HCT116 (cell line): ENCODE measurements around the gene CSNK1G2. TPM values are rescaled to one million over a fixed set of nuclear protein-coding genes. Genes with fewer than 3 reads are reported as not detected.
A peak's percentile ranks its signal among the peaks of the same experiment; 100 is the strongest.

ENCODE experiments used
- ATAC-seq: fragments of 200-7000 bp; cut with Tn5 transposase; 2 replicates; pipeline ENCODE4 v1.9.1; 2020; ENCODE audit warnings: mild to moderate bottlenecking, moderate library complexity
- BruUV-seq: library from RNA; stranded (reverse); fragments of 400-500 nt; replicated peaks from 2 replicates; lab custom pipeline; 2021; lab: Mats Ljungman, UMichigan
- CTCF ChIA-PET: fragments of 300-600 bp; sonication (Branson Sonifier 250); formaldehyde crosslinking; loops from one replicate; lab custom pipeline; 2021; ENCODE audit warnings: antibody characterized with exemption; lab: Charles Lee
- POLR2A ChIA-PET: fragments of 300-600, 350-600 bp; sonication (Branson Sonifier 250); formaldehyde crosslinking; loops from one replicate; lab custom pipeline; 2021; ENCODE audit warnings: antibody characterized with exemption; lab: Charles Lee
- RAD21 ChIA-PET, 2 experiments: fragments of 300-600 bp; sonication (Branson Sonifier 250); formaldehyde crosslinking; loops; one replicate each; lab custom pipeline; 2023; ENCODE audit warnings: low total read pairs in 2 of 2; ENCODE audit not compliant: uncharacterized antibody in 2 of 2, unreplicated experiment in 2 of 2, low non-redundant PET in 1 of 2; lab: Charles Lee
- DNase-seq: peaks from one replicate; pipeline ENCODE4 v3.0.0-alpha.2; 2010; ENCODE audit warnings: low read depth, low spot score
- H2AFZ ChIP-seq: fragments of 200-600 bp; shearing (Covaris generic), sonication (generic); 2 replicates; pipeline ENCODE4 v1.6.1; 2017; ENCODE audit warnings: low read depth, mixed run types, mixed read lengths, antibody characterized with exemption, low read length; ENCODE audit not compliant: poor library complexity, severe bottlenecking
- H3K27ac ChIP-seq: 2 replicates; pipeline ENCODE4 v1.5.1; 2012; ENCODE audit warnings: low read depth, low read length
- H3K27me3 ChIP-seq: fragments of 200-600 bp; sonication (generic); 2 replicates; pipeline ENCODE4 v1.6.1; 2016; ENCODE audit warnings: mixed run types, low read length, mixed read lengths; ENCODE audit not compliant: insufficient read depth
- H3K36me3 ChIP-seq, 2 experiments: fragments of 200-500 bp in 1 of 2; fragments of 200-600 bp in 1 of 2; sonication (Bioruptor generic) in 1 of 2; sonication (generic) in 1 of 2; 2 replicates each; pipeline versions ENCODE4 v1.5.1 to v1.6.1; 2014 to 2016; ENCODE audit warnings: low read length in 2 of 2, inconsistent platforms in 1 of 2, mixed read lengths in 1 of 2, mixed run types in 1 of 2; ENCODE audit not compliant: insufficient read depth in 2 of 2, control insufficient read depth in 1 of 2
- H3K4me1 ChIP-seq, 2 experiments: fragments of 200-600 bp in 1 of 2; sonication (generic) in 1 of 2; 2 replicates each; pipeline versions ENCODE4 v1.5.1 to v1.6.1; 2012 to 2017; ENCODE audit warnings: low read length in 2 of 2, inconsistent platforms in 1 of 2, mild to moderate bottlenecking in 1 of 2, mixed read lengths in 1 of 2, mixed run types in 1 of 2, moderate library complexity in 1 of 2; ENCODE audit not compliant: insufficient read depth in 2 of 2, control insufficient read depth in 1 of 2
- H3K4me2 ChIP-seq: fragments of 200-600 bp; sonication (generic); 2 replicates; pipeline ENCODE4 v1.6.1; 2017; ENCODE audit warnings: mixed run types, low read length, mixed read lengths
- H3K4me3 ChIP-seq, 2 experiments: fragments of 200-600 bp in 1 of 2; sonication (generic) in 1 of 2; replicated peaks in 1 of 2; 2 replicates each; pipeline ENCODE4 v1.5.1; 2011 to 2016; ENCODE audit warnings: low read length in 2 of 2, control low read depth in 1 of 2, low read depth in 1 of 2, mild to moderate bottlenecking in 1 of 2, mixed read lengths in 1 of 2, mixed run types in 1 of 2
- H3K79me2 ChIP-seq: fragments of 200-600 bp; sonication (generic); 2 replicates; pipeline ENCODE4 v1.6.1; 2017; ENCODE audit warnings: mild to moderate bottlenecking, mixed run types, low read length, moderate library complexity, mixed read lengths; ENCODE audit not compliant: insufficient read depth
- H3K9ac ChIP-seq: fragments of 200-600 bp; sonication (generic); 2 replicates; pipeline ENCODE4 v1.6.1; 2016; ENCODE audit warnings: low read length, mixed read lengths
- H3K9me2 ChIP-seq: fragments of 200-600 bp; sonication (generic), shearing (Covaris generic); 2 replicates; pipeline ENCODE4 v1.6.1; 2017; ENCODE audit warnings: mixed run types, mild to moderate bottlenecking, moderate library complexity; ENCODE audit not compliant: insufficient read depth
- H3K9me3 ChIP-seq, 2 experiments: fragments of 200-500 bp in 1 of 2; fragments of 200-600 bp in 1 of 2; sonication (Bioruptor generic) in 1 of 2; sonication (generic) in 1 of 2; 2 replicates each; pipeline ENCODE4 v1.6.1; 2014 to 2017; ENCODE audit warnings: low read length in 2 of 2, mixed read lengths in 2 of 2, inconsistent platforms in 1 of 2, low read depth in 1 of 2, mild to moderate bottlenecking in 1 of 2, mixed run types in 1 of 2, moderate library complexity in 1 of 2; ENCODE audit not compliant: control insufficient read depth in 1 of 2, insufficient read depth in 1 of 2
- H4K20me1 ChIP-seq: fragments of 200-600 bp; sonication (generic), shearing (Covaris generic); 2 replicates; pipeline ENCODE4 v1.6.1; 2017; ENCODE audit warnings: mixed run types, mild to moderate bottlenecking, moderate library complexity; ENCODE audit not compliant: insufficient read depth
- CBX3 ChIP-seq: IDR thresholded peaks from 2 replicates; pipeline ENCODE4 v1.6.1; 2012; ENCODE audit warnings: low read depth
- CTCF ChIP-seq, 3 experiments: fragments of 200-600 bp in 1 of 3; sonication (generic) in 1 of 3; IDR thresholded peaks in 2 of 3; conservative IDR thresholded peaks in 1 of 3; 2 replicates each; pipeline ENCODE4 v1.5.1; 2012 to 2017; ENCODE audit warnings: low read depth in 2 of 3, low read length in 2 of 3, antibody characterized with exemption in 1 of 3, borderline replicate concordance in 1 of 3, control low read depth in 1 of 3, mild to moderate bottlenecking in 1 of 3, mixed read lengths in 1 of 3, mixed run types in 1 of 3, moderate library complexity in 1 of 3; ENCODE audit not compliant: insufficient read depth in 1 of 3
- EZH2 ChIP-seq: fragments of 200-600 bp; sonication (generic); IDR thresholded peaks from 2 replicates; pipeline ENCODE4 v1.6.1; 2017; ENCODE audit warnings: antibody characterized with exemption, mixed run types
- FOSL1 ChIP-seq: IDR thresholded peaks from 2 replicates; pipeline ENCODE4 v1.6.1; 2012; ENCODE audit warnings: low read depth
- JUND ChIP-seq: IDR thresholded peaks from 2 replicates; pipeline ENCODE4 v1.6.1; 2012
- MAX ChIP-seq: IDR thresholded peaks from 2 replicates; pipeline ENCODE4 v1.6.1; 2012
- SP1 ChIP-seq: IDR thresholded peaks from 2 replicates; pipeline ENCODE4 v1.6.1; 2012; ENCODE audit warnings: low read depth
- SRF ChIP-seq: IDR thresholded peaks from 2 replicates; pipeline ENCODE4 v1.6.1; 2012; ENCODE audit warnings: low read depth
- TCF7L2 ChIP-seq: IDR thresholded peaks from 2 replicates; pipeline ENCODE4 v1.7.0; 2011; ENCODE audit warnings: borderline replicate concordance, inconsistent platforms; ENCODE audit not compliant: insufficient read depth, insufficient read length; ENCODE audit errors: extremely low read depth
- ZNF274 ChIP-seq: fragments of 200-500 bp; sonication (Bioruptor generic); IDR thresholded peaks from 2 replicates; pipeline ENCODE4 v1.6.1; 2014; ENCODE audit warnings: mild to moderate bottlenecking, low read depth, low read length, inconsistent platforms
- intact Hi-C: fragments of 100-400 bp; cut with micrococcal nuclease; formaldehyde crosslinking; loops from 2 replicates; pipeline ENCODE4 v1.10.0; 2022
- total RNA-seq: library from RNA; stranded (reverse); gene quantifications from one replicate; pipeline ENCODE4 v1.2.1, GENCODE V29; 2021; ENCODE audit not compliant: unreplicated experiment
- TF ChIP-seq, protein P1 (sequence below): IDR thresholded peaks from 2 replicates; pipeline ENCODE4 v1.6.1; 2011; ENCODE audit warnings: mild to moderate bottlenecking, low read length, moderate library complexity; ENCODE audit not compliant: insufficient replicate concordance; ENCODE audit errors: extremely low read depth

Gene CSNK1G2
- total RNA-seq, 1 experiment from 2014 or later: 97.9 TPM

DNA sequence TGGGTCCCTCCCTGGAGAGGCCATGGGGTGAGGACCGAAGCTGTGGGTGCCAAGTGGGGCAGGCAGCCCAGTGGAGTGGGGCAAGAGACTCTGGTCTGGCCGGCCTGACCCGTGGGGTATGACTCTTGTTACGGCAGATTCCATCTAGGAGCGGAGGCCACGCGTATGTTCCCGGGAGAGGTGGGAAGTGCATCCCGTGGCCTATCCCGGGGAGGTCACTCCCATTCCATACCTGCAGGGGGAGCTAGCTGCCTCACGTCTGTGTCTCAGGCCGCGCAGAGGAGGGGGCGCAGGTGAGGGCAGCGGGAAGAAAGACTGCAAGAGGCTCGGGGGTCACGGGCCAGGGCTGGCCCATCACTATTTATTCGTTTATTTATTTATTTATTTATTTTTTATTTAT is 4.9 kb downstream of the CSNK1G2 start:
- ChIA-PET RAD21 (no interaction called here), POLR2A (no interaction called here), CTCF (interaction anchor here (0.7 kb wide), 1 partner anchor 9 kb away, joined by 3 read pairs; no protein-coding TSS in a partner anchor)
- BruUV-seq: no TSS peak
- Histone ChIP-seq H3K4me1 (peaks cover 12 to 51% of the 10 kb centered on the region in 2 experiments; a peak in 3 of 4 replicates), H3K27me3 (no peaks in the 10 kb centered on the region), H3K9me3 (no peaks in the 10 kb centered on the region), H3K9ac (peak overlapping the region; percentile 17; the same call in 1 of the 2 replicates), H3K4me3 (no peak overlapping the region), H3K4me2 (peak overlapping the region; percentile 41; the same call in 1 of the 2 replicates), H4K20me1 (no peaks in the 10 kb centered on the region), H3K27ac (peak overlapping the region; percentile 29; the same call in 1 of the 2 replicates), H3K36me3 (0 out of 4 replicates have a peak, but pooled peaks cover 0 to 6% of the 10 kb centered on the region in 2 experiments), H3K79me2 (peaks cover 92% of the 10 kb centered on the region), H3K9me2 (no peaks in the 10 kb centered on the region), H2AFZ (no peak overlapping the region)
- DNase-seq (no peak), ATAC-seq (peak; percentile 69)
- intact Hi-C loops: no loop called here
- TF ChIP-seq CBX3: no peak
- peak in 2 of 3 experiments; percentile 70 to 87; a peak in 5 of 6 replicates for TF ChIP-seq CTCF (IDR thresholded peaks at IDR 0.05 in 2 of 3, conservative IDR thresholded peaks at IDR 0.05 in 1 of 3; ENCODE audit: borderline replicate concordance in 1 of 3, insufficient read depth in 1 of 3, low read depth in 2 of 3, low read length in 2 of 3)
- no peak for TF ChIP-seq FOSL1
- TF ChIP-seq SRF: no peak
- TF ChIP-seq JUND: no peak

- peaks cover 92% of the 10 kb centered on the region for H3K79me2 ChIP-seq
- H3K9ac ChIP-seq: no peak overlapping the region
- no peaks in the 10 kb centered on the region for H4K20me1 ChIP-seq
- ATAC-seq (no peak), DNase-seq (no peak)
- no peaks in the 10 kb centered on the region for H3K9me2 ChIP-seq
- peak overlapping the region; percentile 39; the same call in 1 of the 2 replicates for H3K27ac ChIP-seq
- peaks cover 11 to 44% of the 10 kb centered on the region in 2 experiments; a peak in 3 of 4 replicates for H3K4me1 ChIP-seq
- H3K9me3 ChIP-seq: no peaks in the 10 kb centered on the region
- H2AFZ ChIP-seq: no peak overlapping the region
- CTCF ChIA-PET: no interaction called here
- BruUV-seq: no TSS peak
- intact Hi-C loops: no loop called here
- RAD21 ChIA-PET: no interaction called here
- POLR2A ChIA-PET: no interaction called here
- H3K27me3 ChIP-seq: no peaks in the 10 kb centered on the region
- no peak overlapping the region for H3K4me3 ChIP-seq
- H3K36me3 ChIP-seq: peaks cover 0 to 6% of the 10 kb centered on the region in 2 experiments; a peak in 1 of 4 replicates
- peak overlapping the region; percentile 25; the same call in 1 of the 2 replicates for H3K4me2 ChIP-seq
- TF ChIP-seq SP1 (no peak), SRF (no peak), MAX (no peak), TCF7L2 (no peak), CTCF (IDR thresholded peaks at IDR 0.05 in 2 of 3, conservative IDR thresholded peaks at IDR 0.05 in 1 of 3; ENCODE audit: borderline replicate concordance in 1 of 3, insufficient read depth in 1 of 3, low read depth in 2 of 3, low read length in 2 of 3) (no peak), EZH2 (no peak), ZNF274 (no peak), JUND (no peak)
- TF ChIP-seq, protein P1, sequence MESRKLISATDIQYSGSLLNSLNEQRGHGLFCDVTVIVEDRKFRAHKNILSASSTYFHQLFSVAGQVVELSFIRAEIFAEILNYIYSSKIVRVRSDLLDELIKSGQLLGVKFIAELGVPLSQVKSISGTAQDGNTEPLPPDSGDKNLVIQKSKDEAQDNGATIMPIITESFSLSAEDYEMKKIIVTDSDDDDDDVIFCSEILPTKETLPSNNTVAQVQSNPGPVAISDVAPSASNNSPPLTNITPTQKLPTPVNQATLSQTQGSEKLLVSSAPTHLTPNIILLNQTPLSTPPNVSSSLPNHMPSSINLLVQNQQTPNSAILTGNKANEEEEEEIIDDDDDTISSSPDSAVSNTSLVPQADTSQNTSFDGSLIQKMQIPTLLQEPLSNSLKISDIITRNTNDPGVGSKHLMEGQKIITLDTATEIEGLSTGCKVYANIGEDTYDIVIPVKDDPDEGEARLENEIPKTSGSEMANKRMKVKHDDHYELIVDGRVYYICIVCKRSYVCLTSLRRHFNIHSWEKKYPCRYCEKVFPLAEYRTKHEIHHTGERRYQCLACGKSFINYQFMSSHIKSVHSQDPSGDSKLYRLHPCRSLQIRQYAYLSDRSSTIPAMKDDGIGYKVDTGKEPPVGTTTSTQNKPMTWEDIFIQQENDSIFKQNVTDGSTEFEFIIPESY: no peak
These were observed 6.8 kb downstream of the CSNK1G2 start for GRCh38 chr19:1947651-1948209.
